ENCODE data around the gene GOLT1A.

Gene GOLT1A

GRCh38 chr1:204196068-204196795 is 17.6 kb downstream of the GOLT1A start, which contains the start of gene KISS1:
Gene KISS1, minus strand, starts transcription at chr1:204196491. Its CDS starts 3,615 bp downstream, at chr1:204192876.
- H3K4me1 ChIP-seq, result no peaks in the 10 kb centered on the region
- no peaks in the 10 kb centered on the region for H3K79me2 ChIP-seq
- no peaks in the 10 kb centered on the region for H3K36me3 ChIP-seq (ENCODE audit: control insufficient read depth, insufficient read depth, low read length)
- no peak within 1 kb of the TSS for H3K4me3 ChIP-seq (ENCODE audit: low read depth, low read length)
- H3K27me3 ChIP-seq (ENCODE audit: control insufficient read depth, insufficient read depth, low read length), result no peaks in the 10 kb centered on the region
- no peaks in the 10 kb centered on the region for H3K9me3 ChIP-seq (ENCODE audit: control insufficient read depth, low read length)
- no peak for TF ChIP-seq CTCF (IDR thresholded peaks at IDR 0.05)
- H2AFZ ChIP-seq, result no peak within 1 kb of the TSS
- H3K9ac ChIP-seq, result no peak within 1 kb of the TSS
- no peak within 1 kb of the TSS for H3K4me2 ChIP-seq (ENCODE audit: low read length)
- no peak within 1 kb of the TSS for H3K27ac ChIP-seq

GRCh38 chr1:204194771-204195170 is 19.0 kb downstream of the GOLT1A start:
- no peak overlapping the region for H3K9ac ChIP-seq
- H3K27ac ChIP-seq, result no peak overlapping the region
- no peak for TF ChIP-seq CTCF (IDR thresholded peaks at IDR 0.05)
- no peaks in the 10 kb centered on the region for H3K36me3 ChIP-seq (ENCODE audit: control insufficient read depth, insufficient read depth, low read length)
- no peaks in the 10 kb centered on the region for H3K9me3 ChIP-seq (ENCODE audit: control insufficient read depth, low read length)
- H3K27me3 ChIP-seq (ENCODE audit: control insufficient read depth, insufficient read depth, low read length), result no peaks in the 10 kb centered on the region
- H2AFZ ChIP-seq, result no peak overlapping the region
- no peaks in the 10 kb centered on the region for H3K4me1 ChIP-seq
- no peak overlapping the region for H3K4me3 ChIP-seq (ENCODE audit: low read depth, low read length)
- no peaks in the 10 kb centered on the region for H3K79me2 ChIP-seq
- no peak overlapping the region for H3K4me2 ChIP-seq (ENCODE audit: low read length)

GRCh38 chr1:204194080-204194479 is 19.7 kb downstream of the GOLT1A start:
- Histone ChIP-seq H2AFZ (no peak overlapping the region), H3K9ac (no peak overlapping the region), H3K9me3 (ENCODE audit: control insufficient read depth, low read length) (no peaks in the 10 kb centered on the region), H3K79me2 (no peaks in the 10 kb centered on the region), H3K36me3 (ENCODE audit: control insufficient read depth, insufficient read depth, low read length) (no peaks in the 10 kb centered on the region), H3K4me3 (ENCODE audit: low read depth, low read length) (no peak overlapping the region), H3K4me2 (ENCODE audit: low read length) (no peak overlapping the region), H3K27ac (no peak overlapping the region), H3K27me3 (ENCODE audit: control insufficient read depth, insufficient read depth, low read length) (no peaks in the 10 kb centered on the region), H3K4me1 (no peaks in the 10 kb centered on the region)
- no peak for TF ChIP-seq CTCF (IDR thresholded peaks at IDR 0.05)

GRCh38 chr1:204192589-204193352 is 21.0 kb downstream of the GOLT1A start:
- Histone ChIP-seq H3K4me1 (no peaks in the 10 kb centered on the region), H3K79me2 (no peaks in the 10 kb centered on the region), H3K27ac (no peak overlapping the region), H3K4me2 (ENCODE audit: low read length) (no peak overlapping the region), H3K27me3 (ENCODE audit: control insufficient read depth, insufficient read depth, low read length) (no peaks in the 10 kb centered on the region), H3K9me3 (ENCODE audit: control insufficient read depth, low read length) (no peaks in the 10 kb centered on the region), H2AFZ (no peak overlapping the region), H3K4me3 (ENCODE audit: low read depth, low read length) (no peak overlapping the region), H3K9ac (no peak overlapping the region), H3K36me3 (ENCODE audit: control insufficient read depth, insufficient read depth, low read length) (no peaks in the 10 kb centered on the region)
- TF ChIP-seq CTCF (IDR thresholded peaks at IDR 0.05), result no peak
